Activated naive CD4-positive, alpha-beta T cell treated with anti-CD3 and anti-CD28 coated beads for 36 hours (primary cell): ENCODE measurements around the gene TEAD3. TPM values are rescaled to one million over a fixed set of nuclear protein-coding genes. Genes with fewer than 3 reads are reported as not detected.
"Not testable (repeated sequence)": the region's sequence is repeated elsewhere in the genome, so short reads cannot be mapped to it uniquely, and the experiment has no call there.

ENCODE experiments used
- CTCF ChIA-PET: fragments of 350-600 bp; sonication (Branson Sonifier 250); formaldehyde crosslinking; loops from one replicate; lab custom pipeline; 2021; ENCODE audit warnings: antibody characterized with exemption; lab: Charles Lee
- DNase-seq: peaks from one replicate; pipeline ENCODE4 v3.0.0-alpha.2; 2020
- H3K27ac Mint-ChIP-seq: one replicate; pipeline ENCODE4 v1.8.0; 2021; ENCODE audit warnings: mild to moderate bottlenecking, mixed read lengths
- H3K27me3 Mint-ChIP-seq: one replicate; pipeline ENCODE4 v1.8.0; 2021; ENCODE audit warnings: low read depth, mixed read lengths
- H3K36me3 Mint-ChIP-seq: one replicate; pipeline ENCODE4 v1.8.0; 2021; ENCODE audit warnings: low read depth, mixed read lengths
- H3K4me1 Mint-ChIP-seq: one replicate; pipeline ENCODE4 v1.8.0; 2021; ENCODE audit warnings: low read depth, mixed read lengths
- H3K4me3 Mint-ChIP-seq: one replicate; pipeline ENCODE4 v1.8.0; 2021; ENCODE audit warnings: mild to moderate bottlenecking, moderate library complexity, mixed read lengths
- H3K9me3 Mint-ChIP-seq: one replicate; pipeline ENCODE4 v1.8.0; 2021; ENCODE audit warnings: mixed read lengths
- intact Hi-C: fragments of 100-400 bp; cut with micrococcal nuclease; formaldehyde crosslinking; loops from one replicate; pipeline ENCODE4 v1.15.1; 2023
- total RNA-seq, 2 experiments: library from RNA; stranded (reverse); gene quantifications; one replicate each; pipeline ENCODE4 v1.2.3, GENCODE V29; 2021

The TEAD3 gene
- total RNA-seq, 2 experiments from 2014 or later: 1.1 to 1.4 TPM

- DNase-seq, intact Hi-C loops, H3K27ac Mint-ChIP-seq, H3K4me3 Mint-ChIP-seq, H3K36me3 Mint-ChIP-seq, H3K27me3 Mint-ChIP-seq, H3K4me1 Mint-ChIP-seq, H3K9me3 Mint-ChIP-seq: not testable (repeated sequence)
- CTCF ChIA-PET: interaction anchor here (0.6 to 2.4 kb wide), 3 partner anchors 11 to 605 kb away, joined by 3 to 6 read pairs (median 4); no protein-coding TSS in a partner anchor
These were observed 58.4 kb downstream of the TEAD3 start for GRCh38 chr6:35438378-35439065.

- Mint-ChIP-seq H3K4me3 (no peak overlapping the region), H3K9me3 (no peaks in the 10 kb centered on the region), H3K36me3 (no peaks in the 10 kb centered on the region), H3K4me1 (no peaks in the 10 kb centered on the region), H3K27ac (no peak overlapping the region), H3K27me3 (no peaks in the 10 kb centered on the region)
- no peak for DNase-seq
- intact Hi-C loops: no loop called here
- CTCF ChIA-PET: interaction anchor here (0.6 to 1.0 kb wide), 2 partner anchors 15 to 94 kb away, joined by 3 to 5 read pairs; partner anchors contain the start of gene PPARD
These were observed 60.6 kb downstream of the TEAD3 start for GRCh38 chr6:35436071-35436857.

GRCh38 chr6:35435074-35435837 is 61.6 kb downstream of the TEAD3 start:
- H3K4me1 Mint-ChIP-seq: no peaks in the 10 kb centered on the region
- no peak for DNase-seq
- H3K4me3 Mint-ChIP-seq: no peak overlapping the region
- H3K36me3 Mint-ChIP-seq: no peaks in the 10 kb centered on the region
- intact Hi-C loops: no loop called here
- H3K27me3 Mint-ChIP-seq: no peaks in the 10 kb centered on the region
- H3K27ac Mint-ChIP-seq: no peak overlapping the region
- CTCF ChIA-PET: interaction anchor here (1.4 kb wide), 1 partner anchor 14 kb away, joined by 3 read pairs; no protein-coding TSS in a partner anchor
- H3K9me3 Mint-ChIP-seq: no peaks in the 10 kb centered on the region

GRCh38 chr6:35432702-35433101 is 64.2 kb downstream of the TEAD3 start:
- H3K27ac Mint-ChIP-seq, H3K4me1 Mint-ChIP-seq, CTCF ChIA-PET, DNase-seq, H3K4me3 Mint-ChIP-seq, intact Hi-C loops, H3K27me3 Mint-ChIP-seq: not testable (repeated sequence)
- H3K9me3 Mint-ChIP-seq: peaks cover 16% of the 10 kb centered on the region
- peaks cover 10% of the 10 kb centered on the region for H3K36me3 Mint-ChIP-seq

- H3K27me3 Mint-ChIP-seq: no peaks in the 10 kb centered on the region
- intact Hi-C loops: no loop called here
- peaks cover 14% of the 10 kb centered on the region for H3K36me3 Mint-ChIP-seq
- no peaks in the 10 kb centered on the region for H3K4me1 Mint-ChIP-seq
- H3K4me3 Mint-ChIP-seq: no peak overlapping the region
- CTCF ChIA-PET: interaction anchor here (1.0 kb wide), 1 partner anchor 135 kb away, joined by 4 read pairs; the partner anchor contains the start of gene DEF6
- no peak for DNase-seq
- peaks cover 16% of the 10 kb centered on the region for H3K9me3 Mint-ChIP-seq
- no peak overlapping the region for H3K27ac Mint-ChIP-seq
These were observed 64.6 kb downstream of the TEAD3 start for GRCh38 chr6:35432291-35432690.

- no peak overlapping the region for H3K27ac Mint-ChIP-seq
These were observed 67.4 kb downstream of the TEAD3 start for GRCh38 chr6:35429463-35429862.

GRCh38 chr6:35428421-35429149 is 68.3 kb downstream of the TEAD3 start:
- peaks cover 16% of the 10 kb centered on the region for H3K9me3 Mint-ChIP-seq
- peaks cover 28% of the 10 kb centered on the region for H3K36me3 Mint-ChIP-seq
- H3K4me3 Mint-ChIP-seq: no peak overlapping the region
- H3K4me1 Mint-ChIP-seq: no peaks in the 10 kb centered on the region
- CTCF ChIA-PET: interaction anchor here (0.5 to 2.8 kb wide), 2 partner anchors 12 to 20 kb away, joined by 6 to 8 read pairs; no protein-coding TSS in a partner anchor
- H3K27me3 Mint-ChIP-seq: no peaks in the 10 kb centered on the region
- no peak overlapping the region for H3K27ac Mint-ChIP-seq
- DNase-seq: no peak
- intact Hi-C loops: no loop called here

More at GRCh38 chr6:35429463-35429862, 67.4 kb downstream of the TEAD3 start:
- CTCF ChIA-PET: interaction anchor here (1.6 kb wide), 1 partner anchor 20 kb away, joined by 3 read pairs; no protein-coding TSS in a partner anchor
- Mint-ChIP-seq H3K27me3 (no peaks in the 10 kb centered on the region), H3K4me3 (no peak overlapping the region), H3K4me1 (no peaks in the 10 kb centered on the region), H3K36me3 (peaks cover 28% of the 10 kb centered on the region), H3K9me3 (peaks cover 16% of the 10 kb centered on the region)
- intact Hi-C loops: no loop called here
- DNase-seq: no peak

- CTCF ChIA-PET: interaction anchor here (0.8 to 2.8 kb wide), 3 partner anchors 9 to 220 kb away, joined by 3 to 8 read pairs (median 3); no protein-coding TSS in a partner anchor
- Mint-ChIP-seq H3K4me3 (no peak overlapping the region), H3K36me3 (peaks cover 28% of the 10 kb centered on the region), H3K4me1 (no peaks in the 10 kb centered on the region), H3K27me3 (no peaks in the 10 kb centered on the region), H3K9me3 (peaks cover 16% of the 10 kb centered on the region), H3K27ac (no peak overlapping the region)
- intact Hi-C loops: no loop called here
- DNase-seq: no peak
These were observed 69.0 kb downstream of the TEAD3 start for GRCh38 chr6:35427851-35428321.

- peaks cover 16% of the 10 kb centered on the region for H3K9me3 Mint-ChIP-seq
- H3K4me1 Mint-ChIP-seq: no peaks in the 10 kb centered on the region
- CTCF ChIA-PET: interaction anchor here (0.8 to 2.8 kb wide), 3 partner anchors 9 to 220 kb away, joined by 3 to 8 read pairs (median 3); no protein-coding TSS in a partner anchor
- peaks cover 28% of the 10 kb centered on the region for H3K36me3 Mint-ChIP-seq
- no peak overlapping the region for H3K4me3 Mint-ChIP-seq
- no peak for DNase-seq
- no peaks in the 10 kb centered on the region for H3K27me3 Mint-ChIP-seq
- no peak overlapping the region for H3K27ac Mint-ChIP-seq
- intact Hi-C loops: no loop called here
These were observed 69.4 kb downstream of the TEAD3 start for GRCh38 chr6:35427435-35427834.

- CTCF ChIA-PET: interaction anchor here (2.8 kb wide), 1 partner anchor 23 kb away, joined by 8 read pairs; no protein-coding TSS in a partner anchor
- Mint-ChIP-seq H3K27ac (no peak overlapping the region), H3K27me3 (no peaks in the 10 kb centered on the region), H3K4me1 (no peaks in the 10 kb centered on the region), H3K36me3 (peaks cover 28% of the 10 kb centered on the region), H3K9me3 (peaks cover 16% of the 10 kb centered on the region), H3K4me3 (no peak overlapping the region)
- intact Hi-C loops: no loop called here
- no peak for DNase-seq
These were observed 70.8 kb downstream of the TEAD3 start for GRCh38 chr6:35426074-35426473.

GRCh38 chr6:35425284-35425683 is 71.6 kb downstream of the TEAD3 start:
- CTCF ChIA-PET: no interaction called here
- intact Hi-C loops: no loop called here
- Mint-ChIP-seq H3K9me3 (peaks cover 16% of the 10 kb centered on the region), H3K4me3 (no peak overlapping the region), H3K27me3 (no peaks in the 10 kb centered on the region), H3K4me1 (no peaks in the 10 kb centered on the region), H3K36me3 (peaks cover 28% of the 10 kb centered on the region), H3K27ac (no peak overlapping the region)
- no peak for DNase-seq
